Endothelial cell of umbilical vein (primary cell): ENCODE measurements around the gene RASSF5.

Experiments
- CTCF ChIP-seq, 2 donors: IDR thresholded peaks; 1 replicate in 1 of 2; 2 replicates in 1 of 2; pipeline ENCODE4 v1.5.1; 2011; ENCODE audit warnings: low read length in 2 of 2, mild to moderate bottlenecking in 2 of 2, moderate library complexity in 2 of 2, control low read depth in 1 of 2, inconsistent platforms in 1 of 2, low read depth in 1 of 2; ENCODE audit not compliant: insufficient read depth in 1 of 2; ENCODE audit errors: extremely low read depth in 1 of 2
- EZH2 ChIP-seq: IDR thresholded peaks from 2 replicates; pipeline ENCODE4 v1.6.1; 2012; ENCODE audit warnings: borderline replicate concordance, low read depth, mild to moderate bottlenecking, moderate library complexity, low read length, inconsistent platforms; ENCODE audit not compliant: severe bottlenecking
- FOS ChIP-seq: IDR thresholded peaks from 2 replicates; pipeline ENCODE4 v1.6.1; 2011; ENCODE audit warnings: mild to moderate bottlenecking, low read length, moderate library complexity, borderline replicate concordance; ENCODE audit not compliant: insufficient read depth
- MAX ChIP-seq: IDR thresholded peaks from 2 replicates; pipeline ENCODE4 v1.6.1; 2011; ENCODE audit not compliant: insufficient read depth, insufficient read length
- POLR2A ChIP-seq: IDR thresholded peaks from 2 replicates; pipeline ENCODE4 v1.6.1; 2012; ENCODE audit warnings: low read depth, mild to moderate bottlenecking, control low read depth, low read length
- POLR2AphosphoS5 ChIP-seq: IDR thresholded peaks from 2 replicates; pipeline ENCODE4 v1.6.1; 2012; ENCODE audit warnings: low read depth, mild to moderate bottlenecking, control low read depth, low read length, moderate library complexity; ENCODE audit not compliant: insufficient read depth

GRCh38 chr1:206572835-206573234 is 65.5 kb downstream of the RASSF5 start:
- no peak for TF ChIP-seq CTCF (IDR thresholded peaks at IDR 0.05; ENCODE audit: extremely low read depth in 1 of 2, insufficient read depth in 1 of 2, low read depth in 1 of 2, low read length in 2 of 2)
- TF ChIP-seq EZH2: no peak
- TF ChIP-seq MAX: no peak
- TF ChIP-seq POLR2AphosphoS5: no peak
- no peak for TF ChIP-seq POLR2A
- TF ChIP-seq FOS: no peak
